ENCODE data around the gene PREX1. TPM values are rescaled to one million over a fixed set of nuclear protein-coding genes. Genes with fewer than 3 reads are reported as not detected.

The PREX1 gene
- polyA plus RNA-seq, 1 of the 3 experiments (the other 2 are of a cell fraction) = 5.3 TPM

DNA sequence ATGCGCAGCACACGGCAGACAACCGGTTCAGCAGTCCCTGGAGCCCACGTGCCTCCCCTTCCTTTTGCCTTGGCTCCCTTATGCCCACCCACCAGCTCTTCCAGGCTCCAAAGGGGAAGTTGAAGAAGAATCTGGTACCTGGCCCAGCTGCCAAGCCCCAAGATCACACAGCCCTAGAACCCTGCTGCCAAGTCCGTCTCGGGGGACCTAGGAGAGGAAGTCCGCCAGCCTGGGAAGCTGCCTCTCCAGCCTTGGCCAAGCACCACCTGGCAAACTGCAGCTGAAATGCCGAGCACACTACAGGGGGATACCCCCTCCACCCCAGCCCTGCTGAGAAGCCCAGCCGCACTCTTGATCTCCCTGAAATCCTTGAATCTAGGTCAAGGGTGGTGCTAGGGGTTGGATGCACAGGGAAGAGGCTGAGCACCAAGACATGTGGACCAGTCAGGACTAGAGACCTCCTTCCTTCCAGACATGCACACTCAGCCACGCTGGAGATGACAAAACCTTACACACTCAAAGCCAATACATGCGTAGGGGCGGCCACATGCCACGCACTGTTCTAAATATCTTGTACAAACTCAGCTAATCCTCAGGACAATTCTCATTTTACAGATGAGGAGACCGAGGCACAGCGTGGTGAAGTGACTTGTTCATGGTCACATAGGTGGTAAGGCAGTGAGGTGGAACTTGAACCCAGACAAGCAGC, 124.1 kb downstream of the PREX1 start:
- Histone ChIP-seq H3K36me3 (replicated peaks in 1 of 2; ENCODE audit: control insufficient read depth in 1 of 2, insufficient read depth in 2 of 2, low read length in 1 of 2) (no peaks in the 10 kb centered on the region), H4K20me1 (ENCODE audit: insufficient read depth) (no peaks in the 10 kb centered on the region), H3K4me3 (ENCODE audit: low read depth in 2 of 2, low read length in 1 of 2) (no peak overlapping the region), H3K9me2 (no peaks in the 10 kb centered on the region), H2AFZ (ENCODE audit: low read depth) (no peak overlapping the region), H3K4me2 (no peak overlapping the region), H3F3A (replicated peaks; ENCODE audit: insufficient read depth) (no peaks in the 10 kb centered on the region), H3K9me3 (no peaks in the 10 kb centered on the region), H3K4me1 (ENCODE audit: control insufficient read depth in 1 of 2, insufficient read depth in 2 of 2, low read depth in 1 of 2, low read length in 1 of 2) (peaks cover under 1 to 16% of the 10 kb centered on the region in 2 experiments; a peak in 2 of 4 replicates), H3K79me2 (ENCODE audit: insufficient read depth) (no peaks in the 10 kb centered on the region), H3K9ac (no peak overlapping the region), H3K27ac (ENCODE audit: low read depth in 2 of 2, low read length in 1 of 2) (no peak overlapping the region), H3K27me3 (ENCODE audit: insufficient read depth) (no peaks in the 10 kb centered on the region)
- 91% methylated on average over 8 of the region's 15 CpGs for WGBS (ENCODE audit: low lambda C conversion rate)
- DNase-seq = no peak
- TF ChIP-seq, protein P1, sequence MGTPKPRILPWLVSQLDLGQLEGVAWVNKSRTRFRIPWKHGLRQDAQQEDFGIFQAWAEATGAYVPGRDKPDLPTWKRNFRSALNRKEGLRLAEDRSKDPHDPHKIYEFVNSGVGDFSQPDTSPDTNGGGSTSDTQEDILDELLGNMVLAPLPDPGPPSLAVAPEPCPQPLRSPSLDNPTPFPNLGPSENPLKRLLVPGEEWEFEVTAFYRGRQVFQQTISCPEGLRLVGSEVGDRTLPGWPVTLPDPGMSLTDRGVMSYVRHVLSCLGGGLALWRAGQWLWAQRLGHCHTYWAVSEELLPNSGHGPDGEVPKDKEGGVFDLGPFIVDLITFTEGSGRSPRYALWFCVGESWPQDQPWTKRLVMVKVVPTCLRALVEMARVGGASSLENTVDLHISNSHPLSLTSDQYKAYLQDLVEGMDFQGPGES (IDR thresholded peaks at IDR 0.05; ENCODE audit: low read depth, low read length) = no peak
- TF ChIP-seq, protein P2, sequence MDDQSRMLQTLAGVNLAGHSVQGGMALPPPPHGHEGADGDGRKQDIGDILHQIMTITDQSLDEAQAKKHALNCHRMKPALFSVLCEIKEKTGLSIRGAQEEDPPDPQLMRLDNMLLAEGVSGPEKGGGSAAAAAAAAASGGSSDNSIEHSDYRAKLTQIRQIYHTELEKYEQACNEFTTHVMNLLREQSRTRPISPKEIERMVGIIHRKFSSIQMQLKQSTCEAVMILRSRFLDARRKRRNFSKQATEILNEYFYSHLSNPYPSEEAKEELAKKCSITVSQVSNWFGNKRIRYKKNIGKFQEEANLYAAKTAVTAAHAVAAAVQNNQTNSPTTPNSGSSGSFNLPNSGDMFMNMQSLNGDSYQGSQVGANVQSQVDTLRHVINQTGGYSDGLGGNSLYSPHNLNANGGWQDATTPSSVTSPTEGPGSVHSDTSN (IDR thresholded peaks at IDR 0.05) = no peak
- no peak for TF ChIP-seq EP300 (IDR thresholded peaks at IDR 0.05; ENCODE audit: borderline replicate concordance in 1 of 2, low read depth in 1 of 2, low read length in 1 of 2)
- no peak for TF ChIP-seq NRF1 (IDR thresholded peaks at IDR 0.05; ENCODE audit: low read depth, low read length)
- TF ChIP-seq RXRA (IDR thresholded peaks at IDR 0.05; ENCODE audit: borderline replicate concordance, low read depth) = no peak
- TF ChIP-seq, protein P3, sequence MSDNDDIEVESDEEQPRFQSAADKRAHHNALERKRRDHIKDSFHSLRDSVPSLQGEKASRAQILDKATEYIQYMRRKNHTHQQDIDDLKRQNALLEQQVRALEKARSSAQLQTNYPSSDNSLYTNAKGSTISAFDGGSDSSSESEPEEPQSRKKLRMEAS (IDR thresholded peaks at IDR 0.05; ENCODE audit: low read depth) = no peak
- no peak for TF ChIP-seq GATA2 (CRISPR knock-in tag; IDR thresholded peaks at IDR 0.05)
- ChIA-PET CTCF (interaction anchor here (3.2 to 3.4 kb wide), 2 partner anchors 47 to 201 kb away, joined by 12 to 15 read pairs; no protein-coding TSS in a partner anchor), POLR2A (no interaction called here)

DNA sequence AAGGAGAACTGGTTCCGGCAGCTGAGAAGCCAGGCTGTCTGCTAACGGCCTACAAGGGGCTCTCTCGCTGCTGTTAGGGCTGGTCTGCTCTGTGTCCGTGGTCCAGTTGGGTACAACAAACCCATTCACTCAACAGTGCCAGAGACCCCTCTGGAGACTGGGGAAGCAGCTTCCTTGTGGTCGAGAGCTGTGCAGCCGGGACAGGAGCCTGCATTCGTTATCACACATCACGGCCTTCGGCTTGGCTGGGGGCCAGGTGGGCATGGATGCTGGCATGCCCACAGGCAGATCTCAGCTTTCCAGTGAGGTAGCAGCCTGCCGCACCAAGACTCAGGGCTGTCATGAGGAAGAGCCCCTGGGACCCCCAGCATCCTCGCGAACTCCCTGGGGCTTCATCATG, 124.7 kb downstream of the PREX1 start:
- H3K4me3 ChIP-seq (ENCODE audit: low read depth in 2 of 2, low read length in 1 of 2) = no peak overlapping the region
- ChIA-PET POLR2A (no interaction called here), CTCF (interaction anchor here (0.7 to 3.4 kb wide), 4 partner anchors 19 to 202 kb away, joined by 3 to 15 read pairs (median 8); no protein-coding TSS in a partner anchor)
- H3K79me2 ChIP-seq (ENCODE audit: insufficient read depth) = no peaks in the 10 kb centered on the region
- no peak overlapping the region for H3K4me2 ChIP-seq
- H3K27ac ChIP-seq (ENCODE audit: low read depth in 2 of 2, low read length in 1 of 2) = no peak overlapping the region
- H2AFZ ChIP-seq (ENCODE audit: low read depth) = no peak overlapping the region
- H3K36me3 ChIP-seq (replicated peaks in 1 of 2; ENCODE audit: control insufficient read depth in 1 of 2, insufficient read depth in 2 of 2, low read length in 1 of 2) = no peaks in the 10 kb centered on the region
- no peak overlapping the region for H3K9ac ChIP-seq
- H3K4me1 ChIP-seq (ENCODE audit: control insufficient read depth in 1 of 2, insufficient read depth in 2 of 2, low read depth in 1 of 2, low read length in 1 of 2) = peaks cover 6 to 22% of the 10 kb centered on the region in 2 experiments; a peak in 2 of 4 replicates
- H3K9me3 ChIP-seq = no peaks in the 10 kb centered on the region
- no peaks in the 10 kb centered on the region for H3K9me2 ChIP-seq
- WGBS (ENCODE audit: low lambda C conversion rate) = 70% methylated on average over 9 of the region's 12 CpGs
- peak; percentile 64 for DNase-seq
- no peaks in the 10 kb centered on the region for H3K27me3 ChIP-seq (ENCODE audit: insufficient read depth)
- TF ChIP-seq GATA2 (CRISPR knock-in tag; IDR thresholded peaks at IDR 0.05) (peak; percentile 53; the same call in 1 of the 2 replicates), NFIC (IDR thresholded peaks at IDR 0.05; ENCODE audit: borderline replicate concordance) (no peak)
- no peaks in the 10 kb centered on the region for H3F3A ChIP-seq (replicated peaks; ENCODE audit: insufficient read depth)
- H4K20me1 ChIP-seq (ENCODE audit: insufficient read depth) = no peaks in the 10 kb centered on the region
